ENCODE results near the gene ESRRG.

GRCh38 chr1:216739793-216740192, 16.6 kb upstream of the ESRRG start:
- no peak for TF ChIP-seq CTCF (conservative IDR thresholded peaks at IDR 0.05 in 1 of 2, IDR thresholded peaks at IDR 0.05 in 1 of 2; ENCODE audit: low read depth in 1 of 2, low read length in 2 of 2)
- no peak for TF ChIP-seq EZH2 (IDR thresholded peaks at IDR 0.05; ENCODE audit: low read length, missing control alignments)

Measured in fibroblast of lung (primary cell).